ENCODE data around the gene FCN3. TPM values are rescaled to one million over a fixed set of nuclear protein-coding genes. Genes with fewer than 3 reads are reported as not detected.

Gene FCN3
- total and polyA plus RNA-seq, 9 of the 15 experiments (the other 6 are each of a cell fraction or from before 2014, with no cell fraction given), result 0.49 TPM; not detected in 8

DNA sequence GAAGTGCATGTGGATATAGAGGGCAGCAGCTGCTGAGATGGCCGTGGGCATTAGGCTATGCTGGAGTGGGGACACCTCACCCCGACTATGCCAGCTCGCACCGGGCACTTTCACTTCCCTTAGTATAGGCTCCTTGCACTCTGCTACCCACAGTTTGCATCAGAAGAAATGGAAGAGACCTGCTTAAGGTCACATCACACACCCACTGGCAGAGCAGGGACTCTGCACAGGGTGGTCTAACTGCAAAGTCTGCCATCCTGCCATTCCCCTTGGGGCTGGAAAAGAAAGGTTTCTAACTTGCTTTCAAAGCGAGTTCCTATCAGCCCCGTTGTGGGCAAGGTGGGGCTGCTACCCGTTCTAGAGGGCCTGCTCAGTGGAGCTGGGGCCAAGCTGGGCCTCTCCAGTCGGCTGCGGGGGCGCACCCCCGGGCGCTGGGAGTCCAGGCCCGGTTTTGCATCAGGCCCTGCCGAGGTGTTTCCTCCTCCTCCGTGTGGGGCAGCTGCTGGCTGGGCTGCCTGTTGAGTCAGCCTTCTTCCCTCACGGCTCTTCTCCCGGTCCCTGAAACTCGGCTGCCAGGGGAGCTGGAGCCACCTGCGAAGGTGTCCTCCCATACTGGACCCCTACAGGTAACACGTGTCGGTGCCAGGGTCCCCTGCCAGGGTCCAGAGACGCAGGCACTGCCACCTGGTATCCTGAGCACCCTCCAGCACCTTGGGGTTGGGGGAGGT is 32.9 kb downstream of the FCN3 start, which contains the start of gene SYTL1 (continued):
- TF ChIP-seq, protein P1, sequence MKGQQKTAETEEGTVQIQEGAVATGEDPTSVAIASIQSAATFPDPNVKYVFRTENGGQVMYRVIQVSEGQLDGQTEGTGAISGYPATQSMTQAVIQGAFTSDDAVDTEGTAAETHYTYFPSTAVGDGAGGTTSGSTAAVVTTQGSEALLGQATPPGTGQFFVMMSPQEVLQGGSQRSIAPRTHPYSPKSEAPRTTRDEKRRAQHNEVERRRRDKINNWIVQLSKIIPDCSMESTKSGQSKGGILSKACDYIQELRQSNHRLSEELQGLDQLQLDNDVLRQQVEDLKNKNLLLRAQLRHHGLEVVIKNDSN (CRISPR knock-in tag; IDR thresholded peaks at IDR 0.05), result no peak
- TF ChIP-seq ZNF780A (CRISPR knock-in tag; IDR thresholded peaks at IDR 0.05), result no peak
- TF ChIP-seq, protein P2, sequence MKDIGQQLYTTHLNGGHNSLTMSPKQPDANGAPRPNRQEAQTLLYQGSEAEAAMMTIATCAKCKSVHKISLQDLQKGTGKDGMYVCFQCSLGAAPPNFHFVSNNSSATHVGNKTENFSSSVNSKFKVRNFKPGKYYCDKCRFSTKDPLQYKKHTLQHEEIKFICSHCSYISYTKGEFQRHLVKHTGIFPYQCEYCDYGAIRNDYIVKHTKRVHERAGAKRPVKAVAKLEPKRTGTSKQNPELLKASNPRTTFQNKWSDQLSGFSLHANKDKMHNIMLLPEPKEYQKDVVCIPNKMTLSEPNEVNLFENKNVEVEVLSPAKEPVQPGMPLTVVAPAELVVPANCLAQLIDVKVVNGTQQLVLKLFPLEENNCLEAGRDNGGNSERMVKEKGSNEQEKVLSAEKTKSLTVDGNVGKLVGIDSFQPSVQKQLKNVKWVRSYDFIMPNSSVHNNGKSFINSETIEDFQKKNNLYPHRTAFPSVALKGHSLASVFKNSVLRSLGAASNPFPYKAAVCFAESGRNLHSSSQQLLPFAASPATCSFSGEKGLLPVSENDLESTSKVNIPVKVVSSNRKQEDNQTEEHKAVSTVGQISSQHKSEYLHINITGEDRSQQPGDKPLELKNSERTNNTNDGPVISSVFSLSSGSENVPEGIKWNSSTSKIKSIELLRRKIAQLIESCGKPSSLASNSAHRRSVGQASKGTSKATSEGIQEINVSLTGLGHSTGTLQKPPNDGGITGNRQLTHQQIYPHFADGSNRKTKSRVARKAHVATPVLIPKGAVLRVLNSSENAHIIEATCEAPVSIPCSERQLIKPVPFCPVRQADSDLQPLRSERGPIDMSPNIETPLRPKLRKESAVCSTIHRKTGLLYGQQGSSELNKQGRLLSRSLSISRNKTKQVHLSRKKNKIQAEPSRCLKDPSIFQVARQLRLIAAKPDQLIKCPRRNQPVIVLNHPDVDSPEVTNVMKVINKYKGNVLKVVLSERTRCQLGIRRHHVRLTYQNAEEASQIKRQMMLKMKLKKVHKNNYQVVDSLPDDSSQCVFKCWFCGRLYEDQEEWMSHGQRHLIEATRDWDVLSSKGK (CRISPR knock-in tag; IDR thresholded peaks at IDR 0.05), result no peak
- TF ChIP-seq, protein P3, sequence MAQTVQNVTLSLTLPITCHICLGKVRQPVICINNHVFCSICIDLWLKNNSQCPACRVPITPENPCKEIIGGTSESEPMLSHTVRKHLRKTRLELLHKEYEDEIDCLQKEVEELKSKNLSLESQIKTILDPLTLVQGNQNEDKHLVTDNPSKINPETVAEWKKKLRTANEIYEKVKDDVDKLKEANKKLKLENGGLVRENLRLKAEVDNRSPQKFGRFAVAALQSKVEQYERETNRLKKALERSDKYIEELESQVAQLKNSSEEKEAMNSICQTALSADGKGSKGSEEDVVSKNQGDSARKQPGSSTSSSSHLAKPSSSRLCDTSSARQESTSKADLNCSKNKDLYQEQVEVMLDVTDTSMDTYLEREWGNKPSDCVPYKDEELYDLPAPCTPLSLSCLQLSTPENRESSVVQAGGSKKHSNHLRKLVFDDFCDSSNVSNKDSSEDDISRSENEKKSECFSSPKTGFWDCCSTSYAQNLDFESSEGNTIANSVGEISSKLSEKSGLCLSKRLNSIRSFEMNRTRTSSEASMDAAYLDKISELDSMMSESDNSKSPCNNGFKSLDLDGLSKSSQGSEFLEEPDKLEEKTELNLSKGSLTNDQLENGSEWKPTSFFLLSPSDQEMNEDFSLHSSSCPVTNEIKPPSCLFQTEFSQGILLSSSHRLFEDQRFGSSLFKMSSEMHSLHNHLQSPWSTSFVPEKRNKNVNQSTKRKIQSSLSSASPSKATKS (CRISPR knock-in tag; IDR thresholded peaks at IDR 0.05), result no peak
- no peak for TF ChIP-seq HNRNPK (IDR thresholded peaks at IDR 0.05; ENCODE audit: low read depth, low read length, poor library complexity, severe bottlenecking)
- TF ChIP-seq FUS (optimal IDR thresholded peaks at IDR 0.05; ENCODE audit: low read depth, low read length), result no peak
- TF ChIP-seq RBBP5 (IDR thresholded peaks at IDR 0.05; ENCODE audit: borderline replicate concordance, insufficient read depth, low read length, poor library complexity, severe bottlenecking), result no peak
- TF ChIP-seq ILF3 (IDR thresholded peaks at IDR 0.05; ENCODE audit: borderline replicate concordance), result no peak
- no peak for TF ChIP-seq KLF6 (CRISPR knock-in tag; IDR thresholded peaks at IDR 0.05; ENCODE audit: borderline replicate concordance)
- TF ChIP-seq, protein P4, sequence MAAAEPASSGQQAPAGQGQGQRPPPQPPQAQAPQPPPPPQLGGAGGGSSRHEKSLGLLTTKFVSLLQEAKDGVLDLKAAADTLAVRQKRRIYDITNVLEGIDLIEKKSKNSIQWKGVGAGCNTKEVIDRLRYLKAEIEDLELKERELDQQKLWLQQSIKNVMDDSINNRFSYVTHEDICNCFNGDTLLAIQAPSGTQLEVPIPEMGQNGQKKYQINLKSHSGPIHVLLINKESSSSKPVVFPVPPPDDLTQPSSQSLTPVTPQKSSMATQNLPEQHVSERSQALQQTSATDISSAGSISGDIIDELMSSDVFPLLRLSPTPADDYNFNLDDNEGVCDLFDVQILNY (CRISPR knock-in tag; IDR thresholded peaks at IDR 0.05), result no peak
- TF ChIP-seq ZNF184 (CRISPR knock-in tag; IDR thresholded peaks at IDR 0.05), result no peak
- TF ChIP-seq, protein P5, sequence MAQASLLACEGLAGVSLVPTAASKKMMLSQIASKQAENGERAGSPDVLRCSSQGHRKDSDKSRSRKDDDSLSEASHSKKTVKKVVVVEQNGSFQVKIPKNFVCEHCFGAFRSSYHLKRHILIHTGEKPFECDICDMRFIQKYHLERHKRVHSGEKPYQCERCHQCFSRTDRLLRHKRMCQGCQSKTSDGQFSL (CRISPR knock-in tag; IDR thresholded peaks at IDR 0.05), result no peak
- TF ChIP-seq, protein P5 (tag; IDR thresholded peaks at IDR 0.05), result no peak
- TF ChIP-seq HMG20A (CRISPR knock-in tag; conservative IDR thresholded peaks at IDR 0.05), result no peak
- TF ChIP-seq CREB1 (IDR thresholded peaks at IDR 0.05), result no peak
- no peak for TF ChIP-seq CREB1 (CRISPR knock-in tag; IDR thresholded peaks at IDR 0.05)
- TF ChIP-seq, protein P6, sequence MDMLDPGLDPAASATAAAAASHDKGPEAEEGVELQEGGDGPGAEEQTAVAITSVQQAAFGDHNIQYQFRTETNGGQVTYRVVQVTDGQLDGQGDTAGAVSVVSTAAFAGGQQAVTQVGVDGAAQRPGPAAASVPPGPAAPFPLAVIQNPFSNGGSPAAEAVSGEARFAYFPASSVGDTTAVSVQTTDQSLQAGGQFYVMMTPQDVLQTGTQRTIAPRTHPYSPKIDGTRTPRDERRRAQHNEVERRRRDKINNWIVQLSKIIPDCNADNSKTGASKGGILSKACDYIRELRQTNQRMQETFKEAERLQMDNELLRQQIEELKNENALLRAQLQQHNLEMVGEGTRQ (CRISPR knock-in tag; IDR thresholded peaks at IDR 0.05), result no peak
